Nephron progenitor cell (in vitro differentiated cells): ENCODE results near the gene CYP2D6.
A peak's percentile ranks its signal among the peaks of the same experiment; 100 is the strongest.
"Not testable (repeated sequence)": the region's sequence is repeated elsewhere in the genome, so short reads cannot be mapped to it uniquely, and the experiment has no call there.

Experiments
- DNase-seq: peaks from one replicate; pipeline ENCODE4 v3.0.0; 2021
- H3K27ac Mint-ChIP-seq: 2 replicates; pipeline ENCODE4 v1.8.0; 2021; ENCODE audit warnings: mild to moderate bottlenecking, moderate library complexity, mixed read lengths
- H3K27me3 Mint-ChIP-seq: 2 replicates; pipeline ENCODE4 v1.8.0; 2021; ENCODE audit warnings: mild to moderate bottlenecking, low read depth, mixed read lengths; ENCODE audit not compliant: poor library complexity
- H3K36me3 Mint-ChIP-seq: 2 replicates; pipeline ENCODE4 v1.8.0; 2021; ENCODE audit warnings: low read depth, mixed read lengths
- H3K4me1 Mint-ChIP-seq: 2 replicates; pipeline ENCODE4 v1.8.0; 2021; ENCODE audit warnings: mixed read lengths
- H3K4me3 Mint-ChIP-seq: 2 replicates; pipeline ENCODE4 v1.8.0; 2021; ENCODE audit warnings: mild to moderate bottlenecking, moderate library complexity, mixed read lengths
- H3K9me3 Mint-ChIP-seq: 2 replicates; pipeline ENCODE4 v1.8.0; 2021; ENCODE audit warnings: mild to moderate bottlenecking, moderate library complexity, mixed read lengths
- TF ChIP-seq, protein P1 (sequence below): fragments of 200-600 bp; sonication (generic); IDR thresholded peaks from 2 replicates; pipeline ENCODE4 v1.5.0; 2021; ENCODE audit warnings: antibody characterized with exemption

Gene CYP2D6

DNA sequence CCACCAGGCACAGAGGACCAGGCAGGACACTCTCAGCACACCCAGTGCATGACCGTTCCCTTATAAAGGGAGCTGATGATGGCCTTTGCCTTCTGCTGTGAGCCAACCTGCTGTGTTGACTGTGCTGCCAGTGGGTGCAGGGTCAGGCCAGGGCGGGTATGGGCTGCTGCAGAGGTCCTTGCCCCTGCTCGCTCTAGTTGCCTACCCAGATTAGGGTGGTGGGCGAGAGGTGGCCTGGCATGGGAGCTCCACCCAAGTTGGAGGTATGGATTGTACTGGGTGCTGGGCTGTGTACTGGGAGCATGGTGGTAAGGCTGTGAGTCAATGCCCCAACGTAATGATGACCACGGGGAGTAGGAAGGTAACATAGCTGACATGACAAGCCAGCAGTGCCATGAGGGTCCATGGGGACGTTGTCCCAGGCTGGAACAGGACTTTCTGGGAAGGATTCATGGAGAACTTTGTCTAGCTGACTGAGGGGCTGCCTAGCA lies 24.5 kb upstream of the CYP2D6 start:
- H3K4me3 Mint-ChIP-seq, result no peak overlapping the region
- TF ChIP-seq, protein P1, sequence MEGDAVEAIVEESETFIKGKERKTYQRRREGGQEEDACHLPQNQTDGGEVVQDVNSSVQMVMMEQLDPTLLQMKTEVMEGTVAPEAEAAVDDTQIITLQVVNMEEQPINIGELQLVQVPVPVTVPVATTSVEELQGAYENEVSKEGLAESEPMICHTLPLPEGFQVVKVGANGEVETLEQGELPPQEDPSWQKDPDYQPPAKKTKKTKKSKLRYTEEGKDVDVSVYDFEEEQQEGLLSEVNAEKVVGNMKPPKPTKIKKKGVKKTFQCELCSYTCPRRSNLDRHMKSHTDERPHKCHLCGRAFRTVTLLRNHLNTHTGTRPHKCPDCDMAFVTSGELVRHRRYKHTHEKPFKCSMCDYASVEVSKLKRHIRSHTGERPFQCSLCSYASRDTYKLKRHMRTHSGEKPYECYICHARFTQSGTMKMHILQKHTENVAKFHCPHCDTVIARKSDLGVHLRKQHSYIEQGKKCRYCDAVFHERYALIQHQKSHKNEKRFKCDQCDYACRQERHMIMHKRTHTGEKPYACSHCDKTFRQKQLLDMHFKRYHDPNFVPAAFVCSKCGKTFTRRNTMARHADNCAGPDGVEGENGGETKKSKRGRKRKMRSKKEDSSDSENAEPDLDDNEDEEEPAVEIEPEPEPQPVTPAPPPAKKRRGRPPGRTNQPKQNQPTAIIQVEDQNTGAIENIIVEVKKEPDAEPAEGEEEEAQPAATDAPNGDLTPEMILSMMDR, result no peak
- H3K4me1 Mint-ChIP-seq, result peaks cover 5% of the 10 kb centered on the region
- H3K27me3 Mint-ChIP-seq, result no peaks in the 10 kb centered on the region
- peaks cover 10% of the 10 kb centered on the region for H3K36me3 Mint-ChIP-seq
- H3K27ac Mint-ChIP-seq, result no peak overlapping the region
- no peaks in the 10 kb centered on the region for H3K9me3 Mint-ChIP-seq
- DNase-seq, result no peak

DNA sequence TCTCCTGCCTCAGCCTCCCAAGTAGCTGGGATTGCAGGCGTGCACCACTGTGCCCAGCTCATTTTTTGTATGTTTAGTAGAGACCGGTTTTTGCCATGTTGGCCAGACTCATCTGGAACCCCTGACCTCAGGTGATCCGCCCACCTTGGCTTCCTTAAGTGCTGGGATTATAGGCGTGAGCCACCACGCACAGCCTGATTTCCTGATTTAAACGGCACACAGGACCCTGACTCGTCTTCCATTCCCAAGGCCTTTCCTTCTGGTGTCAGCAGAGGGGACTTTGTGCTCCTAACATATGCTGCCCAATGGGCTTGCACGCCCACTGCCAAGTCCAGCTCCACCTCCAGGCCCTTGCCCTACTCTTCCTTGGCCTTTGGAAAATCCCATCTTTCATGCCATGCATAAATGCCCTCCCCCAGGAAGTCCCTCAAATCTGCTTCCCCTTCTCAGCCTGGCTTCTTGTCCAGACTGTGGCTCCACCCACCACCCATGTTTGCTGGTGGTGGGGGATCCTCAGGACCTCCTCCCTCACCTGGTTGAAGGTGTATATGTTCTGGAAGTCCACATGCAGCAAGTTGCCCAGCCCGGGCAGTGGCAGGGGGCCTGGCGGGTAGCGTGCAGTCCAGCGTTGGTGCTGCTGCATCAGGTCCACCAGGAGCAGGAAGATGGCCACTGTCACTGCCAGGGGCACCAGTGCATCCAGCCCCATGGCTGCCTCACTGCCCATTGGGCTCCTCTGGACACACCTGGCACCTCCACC lies 23.9 kb upstream of the CYP2D6 start:
- Mint-ChIP-seq H3K27me3 (no peaks in the 10 kb centered on the region), H3K4me3 (no peak overlapping the region), H3K4me1 (no peaks in the 10 kb centered on the region), H3K36me3 (peaks cover 10% of the 10 kb centered on the region), H3K9me3 (no peaks in the 10 kb centered on the region), H3K27ac (no peak overlapping the region)
- no peak for DNase-seq
- TF ChIP-seq, protein P1, result no peak

DNA sequence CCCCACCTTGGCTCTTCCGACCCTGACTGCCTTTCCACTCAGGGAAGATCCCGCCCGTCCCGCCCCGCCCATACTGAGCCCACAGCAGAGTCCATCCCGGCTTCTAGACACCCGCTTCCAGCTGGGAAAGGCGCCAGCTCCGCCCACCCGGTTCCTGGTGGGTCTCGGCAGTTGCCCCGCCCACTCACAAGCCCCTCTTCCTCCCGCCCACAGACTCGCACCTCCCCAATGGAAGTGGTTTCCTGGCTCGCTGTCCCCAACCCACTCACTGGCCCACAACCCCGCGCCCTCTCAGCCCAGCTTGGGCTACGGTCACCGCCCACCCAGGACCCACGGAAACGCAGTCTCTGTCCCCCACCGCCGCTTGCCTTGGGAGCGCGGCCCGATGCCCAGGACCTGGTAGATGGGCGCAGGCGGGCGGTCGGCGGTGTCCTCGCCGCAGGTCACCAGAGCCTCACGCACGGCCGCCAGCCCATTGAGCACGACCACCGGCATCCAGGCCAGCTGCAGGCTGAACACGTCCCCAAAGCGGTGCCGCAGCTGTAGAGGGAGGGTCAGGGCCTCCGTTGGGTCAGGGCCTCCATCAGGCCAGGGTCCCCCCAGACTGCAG lies 22.2 kb upstream of the CYP2D6 start:
- Mint-ChIP-seq H3K27ac (no peak overlapping the region), H3K36me3 (peaks cover 16% of the 10 kb centered on the region), H3K4me3 (no peak overlapping the region), H3K4me1 (no peaks in the 10 kb centered on the region), H3K27me3 (no peaks in the 10 kb centered on the region), H3K9me3 (no peaks in the 10 kb centered on the region)
- TF ChIP-seq, protein P1, result no peak
- DNase-seq, result no peak

DNA sequence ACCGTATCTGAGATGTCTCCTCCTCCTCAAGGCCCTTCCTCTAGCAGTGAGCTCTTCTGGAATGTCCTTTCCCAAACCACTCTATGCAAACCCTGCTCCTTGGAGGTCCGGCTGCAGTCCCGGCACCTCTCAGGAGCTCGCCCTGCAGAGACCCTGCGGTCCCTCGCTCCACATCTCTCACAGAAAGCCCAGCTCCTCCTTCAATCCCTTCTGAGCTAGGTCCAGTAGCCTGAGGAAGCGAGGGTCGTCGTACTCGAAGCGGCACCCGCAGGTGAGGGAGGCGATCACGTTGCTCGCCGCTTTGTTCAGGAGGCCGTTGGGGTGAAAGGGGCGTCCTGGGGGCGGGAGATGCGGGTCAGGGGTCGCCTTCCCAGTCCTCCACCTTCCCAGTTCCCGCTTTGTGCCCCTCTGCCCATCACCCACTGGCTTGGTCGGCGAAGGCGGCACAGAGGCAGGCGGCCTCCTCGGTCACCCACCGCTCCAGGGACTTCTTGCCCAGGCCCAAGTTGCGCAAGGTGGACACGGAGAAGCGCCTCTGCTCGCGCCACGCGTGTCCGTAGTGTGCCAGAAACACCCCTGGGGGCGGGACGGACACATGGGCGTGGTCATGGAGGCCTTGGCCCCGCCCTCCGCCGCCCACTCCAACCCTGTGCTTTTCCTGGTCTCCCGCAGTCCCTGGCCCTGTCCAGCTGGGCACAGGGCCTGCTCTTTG lies 21.5 kb upstream of the CYP2D6 start:
- TF ChIP-seq, protein P1, result no peak
- no peak overlapping the region for H3K27ac Mint-ChIP-seq
- peaks cover 4% of the 10 kb centered on the region for H3K27me3 Mint-ChIP-seq
- H3K9me3 Mint-ChIP-seq, result no peaks in the 10 kb centered on the region
- H3K36me3 Mint-ChIP-seq, result peaks cover 19% of the 10 kb centered on the region
- no peak overlapping the region for H3K4me3 Mint-ChIP-seq
- DNase-seq, result no peak
- H3K4me1 Mint-ChIP-seq, result no peaks in the 10 kb centered on the region

DNA sequence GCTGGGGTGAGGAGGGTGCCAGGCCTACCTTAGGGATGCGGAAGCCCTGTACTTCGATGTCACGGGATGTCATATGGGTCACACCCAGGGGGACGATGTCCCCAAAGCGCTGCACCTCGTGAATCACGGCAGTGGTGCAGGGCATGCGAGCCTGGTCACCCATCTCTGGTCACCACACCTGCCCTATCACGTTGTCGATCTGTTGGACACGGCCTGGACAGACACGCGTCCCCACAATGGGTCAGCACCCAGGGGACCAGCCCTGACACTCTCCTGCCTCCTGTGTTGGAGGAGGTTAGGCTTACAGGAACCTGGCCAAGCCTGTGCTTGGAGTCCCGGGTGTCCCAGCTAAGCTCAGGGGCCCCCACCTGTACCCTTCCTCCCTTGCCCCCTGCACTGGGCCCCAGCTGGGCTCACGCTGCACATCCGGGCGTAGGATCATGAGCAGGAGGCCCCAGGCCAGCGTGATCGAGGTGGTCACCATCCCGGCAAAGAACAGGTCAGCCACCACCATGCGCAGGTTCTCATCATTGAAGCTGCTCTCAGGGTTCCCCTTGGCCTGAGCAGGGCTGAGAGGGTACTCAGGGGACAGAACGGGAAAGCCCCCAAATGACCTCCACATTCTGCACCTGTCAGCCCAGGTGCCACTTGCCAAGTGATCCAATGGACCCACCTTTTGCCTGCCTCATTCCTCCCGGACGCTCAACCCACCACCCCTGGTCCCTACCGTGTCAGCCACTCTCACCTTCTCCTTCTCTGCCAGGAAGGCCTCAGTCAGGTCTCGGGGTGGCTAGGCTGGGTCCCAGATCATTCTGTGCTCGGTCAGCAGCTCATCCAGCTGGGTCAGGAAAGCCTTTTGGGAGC lies 20.3 kb upstream of the CYP2D6 start:
- no peaks in the 10 kb centered on the region for H3K9me3 Mint-ChIP-seq

DNA sequence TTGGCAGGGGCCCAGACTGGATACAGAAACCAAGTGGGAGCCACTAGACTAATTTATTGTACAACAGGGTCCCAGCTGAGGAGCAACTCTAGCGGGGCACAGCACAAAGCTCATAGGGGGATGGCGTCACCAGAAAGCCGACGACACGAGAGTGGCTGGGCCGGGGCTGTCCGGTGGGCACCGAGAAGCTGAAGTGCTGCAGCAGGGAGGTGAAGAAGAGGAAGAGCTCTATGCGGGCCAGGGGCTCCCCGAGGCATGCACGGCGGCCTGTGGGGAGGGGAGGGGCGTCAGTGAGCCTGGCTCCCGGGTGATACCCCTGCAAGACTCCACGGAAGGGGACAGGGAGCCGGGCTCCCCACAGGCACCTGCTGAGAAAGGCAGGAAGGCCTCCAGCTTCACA lies 19.2 kb upstream of the CYP2D6 start:
- Mint-ChIP-seq H3K36me3 (peaks cover 31% of the 10 kb centered on the region), H3K27ac (peak overlapping the region; percentile 54)
- not testable (repeated sequence) for H3K27me3 Mint-ChIP-seq, H3K4me1 Mint-ChIP-seq, H3K4me3 Mint-ChIP-seq, H3K9me3 Mint-ChIP-seq, DNase-seq

More for the DNA sequence above, 20.3 kb upstream of the CYP2D6 start:
- H3K4me3 Mint-ChIP-seq, result no peak overlapping the region
- H3K27ac Mint-ChIP-seq, result no peak overlapping the region
- H3K27me3 Mint-ChIP-seq, result peaks cover 4% of the 10 kb centered on the region
- TF ChIP-seq, protein P1, result no peak
- DNase-seq, result no peak
- H3K4me1 Mint-ChIP-seq, result no peaks in the 10 kb centered on the region
- peaks cover 28% of the 10 kb centered on the region for H3K36me3 Mint-ChIP-seq
